Loucy (cell line): Measurements from ENCODE around the gene MYMX.

ENCODE experiments used
- H2AFZ ChIP-seq: fragments of 200-600 bp; sonication (generic); 2 replicates; pipeline ENCODE4 v1.6.0; 2016; ENCODE audit warnings: antibody characterized with exemption, mild to moderate bottlenecking, low read length, moderate library complexity
- H3F3A ChIP-seq: fragments of 200-600 bp; 2 replicates; pipeline ENCODE4 v1.6.0; 2016; ENCODE audit warnings: antibody characterized with exemption, low read depth, mild to moderate bottlenecking
- H3K27me3 ChIP-seq: fragments of 200-600 bp; sonication (generic); 2 replicates; pipeline ENCODE4 v1.6.1; 2014; ENCODE audit warnings: low read length, mild to moderate bottlenecking; ENCODE audit not compliant: insufficient read depth, poor library complexity, severe bottlenecking
- H3K36me3 ChIP-seq: fragments of 200-600 bp; sonication (generic); 2 replicates; pipeline ENCODE4 v1.6.1; 2016; ENCODE audit warnings: low read length; ENCODE audit not compliant: insufficient read depth
- H3K4me1 ChIP-seq: fragments of 200-600 bp; sonication (generic); 2 replicates; pipeline ENCODE4 v1.5.1; 2014; ENCODE audit warnings: low read length, mild to moderate bottlenecking; ENCODE audit not compliant: insufficient read depth, poor library complexity, severe bottlenecking
- H3K4me2 ChIP-seq: fragments of 200-600 bp; sonication (generic); 2 replicates; pipeline ENCODE4 v1.6.0; 2014; ENCODE audit warnings: antibody characterized with exemption, low read length, low read depth, mild to moderate bottlenecking; ENCODE audit not compliant: poor library complexity, severe bottlenecking
- H3K4me3 ChIP-seq: fragments of 200-600 bp; sonication (generic); 2 replicates; pipeline ENCODE4 v1.5.1; 2014; ENCODE audit warnings: low read length, mild to moderate bottlenecking, mixed read lengths; ENCODE audit not compliant: poor library complexity, severe bottlenecking
- H3K79me2 ChIP-seq: fragments of 200-600 bp; sonication (generic); 2 replicates; pipeline ENCODE4 v1.6.1; 2014; ENCODE audit warnings: low read length; ENCODE audit not compliant: insufficient read depth
- H3K9ac ChIP-seq: fragments of 200-600 bp; sonication (generic); 2 replicates; pipeline ENCODE4 v1.6.0; 2014; ENCODE audit warnings: mild to moderate bottlenecking, low read depth, low read length, moderate library complexity; ENCODE audit not compliant: poor library complexity, severe bottlenecking
- H3K9me2 ChIP-seq: fragments of 200-600 bp; sonication (generic); replicated peaks from 2 replicates; pipeline ENCODE4 v1.6.1; 2016; ENCODE audit warnings: low read depth, low read length, mixed read lengths
- H3K9me3 ChIP-seq: fragments of 200-600 bp; sonication (generic); 2 replicates; pipeline ENCODE4 v1.6.1; 2014; ENCODE audit warnings: mild to moderate bottlenecking, antibody characterized with exemption, low read length, low read depth; ENCODE audit not compliant: insufficient read depth
- H4K20me1 ChIP-seq: fragments of 200-600 bp; sonication (generic); 2 replicates; pipeline ENCODE4 v1.6.0; 2014; ENCODE audit warnings: antibody characterized with exemption, low read length, mild to moderate bottlenecking; ENCODE audit not compliant: insufficient read depth, poor library complexity, severe bottlenecking
- EZH2phosphoT487 ChIP-seq: fragments of 200-600 bp; IDR thresholded peaks from 2 replicates; pipeline ENCODE4 v1.6.1; 2018; ENCODE audit warnings: antibody characterized with exemption, mild to moderate bottlenecking, moderate library complexity, borderline replicate concordance
- TF ChIP-seq, protein P1 (sequence below): fragments of 200-600 bp; sonication (generic); conservative IDR thresholded peaks from 2 replicates; pipeline ENCODE4 v1.5.1; 2014; ENCODE audit warnings: mild to moderate bottlenecking, antibody characterized with exemption, low read length

MYMX gene

DNA sequence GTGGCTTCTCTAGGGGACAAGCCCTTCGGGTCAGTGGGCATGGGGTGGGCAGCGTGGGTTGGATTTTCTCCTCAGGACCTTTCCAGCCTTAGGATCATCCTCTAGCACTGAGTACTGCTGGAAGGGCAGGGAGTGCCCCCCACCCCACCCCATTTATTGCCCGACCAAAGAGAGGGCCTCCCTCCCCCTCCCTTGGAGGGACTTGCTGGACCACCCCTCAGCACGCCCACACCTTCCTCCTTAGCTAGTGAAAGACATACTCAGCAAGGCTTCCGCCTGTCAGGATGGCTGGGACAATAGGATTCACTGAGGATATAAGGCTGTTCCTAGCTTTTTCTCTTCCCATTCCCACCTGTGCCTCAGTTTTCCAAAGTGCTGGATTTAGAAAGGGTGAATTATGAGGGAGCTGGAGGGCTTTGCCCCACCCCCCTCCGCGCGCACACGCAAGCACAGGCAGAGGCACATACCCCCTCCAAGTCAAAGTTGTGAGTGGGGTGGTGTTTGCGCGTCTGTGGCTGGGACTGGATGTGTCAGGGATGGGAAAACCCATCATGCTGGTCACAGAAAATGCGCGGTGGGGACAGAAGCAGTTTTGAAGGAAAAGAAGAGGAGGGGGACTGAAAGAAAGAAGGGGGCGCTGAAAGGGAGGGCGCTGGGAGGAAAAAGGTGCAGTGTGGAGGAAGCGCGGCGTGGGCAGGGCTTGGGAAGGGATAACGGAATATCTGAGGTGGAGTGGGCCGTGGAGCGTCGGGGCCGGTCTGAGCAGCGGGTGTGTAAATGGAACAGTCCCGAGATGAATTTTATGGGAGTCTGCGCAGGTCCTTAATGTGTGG is 6.0 kb downstream of the MYMX start:
- Histone ChIP-seq H3K4me3 (peak overlapping the region; percentile 90), H4K20me1 (no peaks in the 10 kb centered on the region), H3F3A (peaks cover 6% of the 10 kb centered on the region; the same call in 1 of the 2 replicates), H3K4me2 (peak overlapping the region; percentile 85), H3K79me2 (peaks cover 34% of the 10 kb centered on the region), H3K4me1 (peaks cover 54% of the 10 kb centered on the region), H3K36me3 (no peaks in the 10 kb centered on the region), H3K9me3 (no peaks in the 10 kb centered on the region), H3K27me3 (no peaks in the 10 kb centered on the region), H3K9ac (peak overlapping the region; percentile 69), H3K9me2 (no peaks in the 10 kb centered on the region), H2AFZ (peak overlapping the region; percentile 70)
- TF ChIP-seq EZH2phosphoT487, result no peak
- TF ChIP-seq, protein P1, sequence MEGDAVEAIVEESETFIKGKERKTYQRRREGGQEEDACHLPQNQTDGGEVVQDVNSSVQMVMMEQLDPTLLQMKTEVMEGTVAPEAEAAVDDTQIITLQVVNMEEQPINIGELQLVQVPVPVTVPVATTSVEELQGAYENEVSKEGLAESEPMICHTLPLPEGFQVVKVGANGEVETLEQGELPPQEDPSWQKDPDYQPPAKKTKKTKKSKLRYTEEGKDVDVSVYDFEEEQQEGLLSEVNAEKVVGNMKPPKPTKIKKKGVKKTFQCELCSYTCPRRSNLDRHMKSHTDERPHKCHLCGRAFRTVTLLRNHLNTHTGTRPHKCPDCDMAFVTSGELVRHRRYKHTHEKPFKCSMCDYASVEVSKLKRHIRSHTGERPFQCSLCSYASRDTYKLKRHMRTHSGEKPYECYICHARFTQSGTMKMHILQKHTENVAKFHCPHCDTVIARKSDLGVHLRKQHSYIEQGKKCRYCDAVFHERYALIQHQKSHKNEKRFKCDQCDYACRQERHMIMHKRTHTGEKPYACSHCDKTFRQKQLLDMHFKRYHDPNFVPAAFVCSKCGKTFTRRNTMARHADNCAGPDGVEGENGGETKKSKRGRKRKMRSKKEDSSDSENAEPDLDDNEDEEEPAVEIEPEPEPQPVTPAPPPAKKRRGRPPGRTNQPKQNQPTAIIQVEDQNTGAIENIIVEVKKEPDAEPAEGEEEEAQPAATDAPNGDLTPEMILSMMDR, result no peak

DNA sequence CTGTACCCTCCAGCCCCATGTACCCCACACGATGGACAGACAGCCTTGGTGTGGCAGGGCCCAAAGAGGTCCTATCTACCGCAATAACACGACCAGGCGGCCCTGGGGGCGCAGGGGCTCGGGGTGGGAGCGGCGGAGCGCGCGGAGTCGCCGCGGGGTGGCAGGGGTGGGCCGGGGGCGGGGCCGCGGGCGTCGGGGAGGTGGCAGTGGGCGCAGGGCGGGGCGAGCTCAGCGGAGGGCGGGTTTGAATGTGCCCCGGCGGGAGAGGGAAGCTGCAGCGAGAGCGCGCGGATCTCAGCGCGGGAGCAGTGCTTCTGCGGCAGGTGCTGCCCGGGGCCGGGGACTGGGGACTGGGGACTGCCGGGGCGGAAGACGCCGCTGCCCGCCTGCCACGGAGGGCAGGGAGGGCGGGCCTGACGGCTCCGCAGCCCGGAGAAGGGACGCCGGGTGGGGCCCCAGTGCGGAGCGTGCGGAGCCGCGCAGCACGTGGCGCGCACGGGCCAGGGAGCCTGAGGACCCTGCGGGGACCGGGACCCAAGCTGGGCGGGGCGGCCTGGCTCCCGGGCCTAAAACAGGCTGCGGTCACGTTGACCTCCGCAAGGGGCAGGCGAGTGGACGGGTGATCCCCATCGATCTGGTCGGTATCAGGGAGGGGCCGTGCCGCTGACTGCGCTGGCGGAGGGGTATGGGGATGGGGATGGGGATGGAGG is 6.7 kb downstream of the MYMX start, which contains the start of gene SLC29A1:
Gene SLC29A1, plus strand, starts transcription at position 277 of the 710 bp plus-strand sequence. CDS start 3,719 bp downstream, outside the sequence.
- Histone ChIP-seq H2AFZ (peak within 1 kb of the TSS; percentile 92), H3F3A (peaks cover 6% of the 10 kb centered on the region; the same call in 1 of the 2 replicates), H3K9ac (peak within 1 kb of the TSS; percentile 79), H3K4me3 (peak within 1 kb of the TSS; percentile 90), H3K9me3 (no peaks in the 10 kb centered on the region), H3K4me1 (peaks cover 48% of the 10 kb centered on the region), H3K79me2 (peaks cover 34% of the 10 kb centered on the region), H4K20me1 (no peaks in the 10 kb centered on the region), H3K4me2 (peak within 1 kb of the TSS; percentile 85), H3K36me3 (no peaks in the 10 kb centered on the region), H3K9me2 (no peaks in the 10 kb centered on the region), H3K27me3 (no peaks in the 10 kb centered on the region)
- TF ChIP-seq, protein P1, result no peak
- no peak for TF ChIP-seq EZH2phosphoT487

DNA sequence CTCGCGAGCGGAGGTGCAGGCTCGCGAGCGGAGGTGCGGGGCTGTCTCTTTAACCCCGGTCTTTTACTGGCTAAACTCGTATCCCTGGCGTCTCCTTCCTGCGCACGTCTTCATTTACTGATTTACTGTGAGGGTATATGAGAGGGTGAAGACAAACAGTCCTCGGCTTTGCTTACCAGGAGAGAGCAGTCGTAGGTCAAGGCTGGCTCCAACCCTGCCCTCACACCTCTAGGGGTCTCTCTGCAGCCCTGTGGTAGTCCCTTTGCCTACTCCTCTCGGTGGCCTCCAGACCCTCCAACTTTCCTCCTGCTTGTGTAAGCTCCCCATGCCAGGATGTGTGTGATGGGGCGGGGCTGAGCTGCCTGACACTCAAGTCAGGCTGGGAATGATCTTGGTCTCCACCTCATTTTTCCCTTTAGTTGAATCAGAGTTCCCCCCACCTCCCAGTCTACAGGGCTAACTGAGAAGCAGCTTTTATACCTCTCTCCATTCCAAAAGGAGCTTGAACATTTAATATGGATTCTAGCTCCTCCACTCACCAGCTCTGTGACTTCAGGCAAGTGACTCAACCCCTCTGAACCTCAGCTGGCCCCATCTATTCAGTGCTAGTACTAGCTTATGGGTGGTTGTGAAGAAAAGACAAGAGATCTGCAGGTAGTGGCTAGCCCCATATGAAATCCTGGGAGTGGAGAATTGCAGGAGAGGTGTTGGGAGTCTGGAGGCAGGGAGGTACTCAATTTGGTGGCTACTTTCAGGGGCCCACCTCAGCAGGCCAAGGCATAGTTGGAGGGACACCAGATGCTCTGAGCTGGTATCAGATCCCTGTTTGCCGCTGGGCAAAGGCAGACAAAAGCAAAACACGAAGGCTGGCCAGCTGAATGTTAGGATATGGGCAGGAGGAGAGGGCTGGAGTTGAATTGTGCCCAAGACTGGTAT is 7.6 kb downstream of the MYMX start:
- Histone ChIP-seq H3F3A (peaks cover 6% of the 10 kb centered on the region; the same call in 1 of the 2 replicates), H3K27me3 (no peaks in the 10 kb centered on the region), H2AFZ (peak overlapping the region; percentile 92), H3K79me2 (peaks cover 34% of the 10 kb centered on the region), H3K4me2 (peak overlapping the region; percentile 85), H3K4me1 (peaks cover 44% of the 10 kb centered on the region), H3K9ac (peak overlapping the region; percentile 79), H3K9me2 (no peaks in the 10 kb centered on the region), H3K9me3 (no peaks in the 10 kb centered on the region), H4K20me1 (no peaks in the 10 kb centered on the region), H3K4me3 (peak overlapping the region; percentile 90), H3K36me3 (no peaks in the 10 kb centered on the region)
- TF ChIP-seq EZH2phosphoT487, result no peak
- TF ChIP-seq, protein P1, result peak; percentile 52
